22Rv1 (cell line): Measurements from ENCODE around the gene STXBP5L.

Source experiments
- H3K27ac ChIP-seq: fragments of 450-650 bp; 2 replicates; pipeline ENCODE4 v1.5.1; 2017
- CTCF ChIP-seq: fragments of 450-650 bp; IDR thresholded peaks from 2 replicates; pipeline ENCODE4 v1.5.1; 2017; ENCODE audit warnings: mild to moderate bottlenecking
- ZFX ChIP-seq: fragments of 450-650 bp; IDR thresholded peaks from 2 replicates; pipeline ENCODE4 v1.6.1; 2017; ENCODE audit warnings: antibody characterized with exemption, borderline replicate concordance

The STXBP5L gene

GRCh38 chr3:120908030-120908794, at the start of gene STXBP5L:
TSS of gene STXBP5L (plus strand) at chr3:120908205. CDS start at chr3:120909579, 1,374 bp downstream.
- peak; percentile 5; the same call in 1 of the 2 replicates for TF ChIP-seq CTCF
- no peak for TF ChIP-seq ZFX
- peak within 1 kb of the TSS; percentile 87 for H3K27ac ChIP-seq

GRCh38 chr3:120858521-120858920, 49.5 kb upstream of the STXBP5L start:
- TF ChIP-seq ZFX, result no peak
- TF ChIP-seq CTCF, result no peak

DNA sequence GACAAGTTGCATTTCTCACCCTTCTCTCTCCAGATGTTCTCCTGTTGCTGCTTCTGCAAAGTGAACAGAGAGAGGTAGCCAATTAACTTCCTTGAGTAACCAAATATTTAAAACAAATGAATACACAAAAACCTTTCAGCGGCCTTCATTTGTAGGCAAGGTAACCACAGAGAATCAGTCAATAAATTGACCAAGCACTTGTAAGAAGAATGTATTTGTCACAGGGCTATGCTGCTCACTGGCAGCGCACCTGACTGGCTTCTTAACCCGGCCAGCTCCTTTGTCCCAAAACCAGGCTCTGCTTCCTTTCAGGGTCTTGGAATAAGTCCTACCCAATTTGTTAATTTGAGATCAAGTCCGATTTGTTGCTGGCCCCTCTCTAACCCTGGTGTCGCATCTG, 43.5 kb upstream of the STXBP5L start:
- TF ChIP-seq CTCF, result no peak
- no peak for TF ChIP-seq ZFX
- no peak overlapping the region for H3K27ac ChIP-seq

More at GRCh38 chr3:120858521-120858920, 49.5 kb upstream of the STXBP5L start:
- H3K27ac ChIP-seq, result no peak overlapping the region

GRCh38 chr3:120875507-120875906, 32.5 kb upstream of the STXBP5L start:
- TF ChIP-seq CTCF (no peak), ZFX (no peak)
- H3K27ac ChIP-seq, result no peak overlapping the region

DNA sequence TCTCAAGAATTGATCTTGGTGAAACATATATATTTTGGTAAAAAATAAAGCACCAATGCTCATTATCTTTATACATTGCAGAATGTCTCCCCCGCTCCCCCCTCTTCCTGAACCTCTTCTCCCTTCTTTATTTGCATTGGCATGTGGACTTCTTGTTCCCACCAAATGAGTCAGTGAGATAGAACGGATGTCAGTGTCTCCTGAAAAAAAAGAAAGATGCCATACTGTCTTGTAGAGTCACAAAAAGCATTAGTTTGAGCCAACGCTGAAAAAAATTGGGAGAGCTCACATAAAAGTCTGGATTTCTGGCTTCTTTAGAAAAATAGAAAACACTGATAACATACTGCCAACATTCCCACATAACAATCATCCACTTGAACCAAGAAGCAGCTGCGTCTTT, 32.0 kb upstream of the STXBP5L start:
- no peak overlapping the region for H3K27ac ChIP-seq
- TF ChIP-seq ZFX (no peak), CTCF (no peak)

- TF ChIP-seq ZFX, result no peak
- no peak for TF ChIP-seq CTCF
- H3K27ac ChIP-seq, result no peak overlapping the region
These were observed 28.6 kb upstream of the STXBP5L start for GRCh38 chr3:120879411-120879810.

GRCh38 chr3:120892921-120893320, 15.1 kb upstream of the STXBP5L start:
- no peak overlapping the region for H3K27ac ChIP-seq
- TF ChIP-seq ZFX, result no peak
- TF ChIP-seq CTCF, result no peak
